NAMALWA (cell line): ENCODE results near the gene INPP4A.

Experiments used
- DNase-seq: peaks from one replicate; pipeline ENCODE4 v3.0.0-alpha.2; 2015; ENCODE audit warnings: low spot score

Gene INPP4A

GRCh38 chr2:98460573-98461497 lies 16.2 kb downstream of the INPP4A start:
- peak; percentile 68 for DNase-seq

DNA sequence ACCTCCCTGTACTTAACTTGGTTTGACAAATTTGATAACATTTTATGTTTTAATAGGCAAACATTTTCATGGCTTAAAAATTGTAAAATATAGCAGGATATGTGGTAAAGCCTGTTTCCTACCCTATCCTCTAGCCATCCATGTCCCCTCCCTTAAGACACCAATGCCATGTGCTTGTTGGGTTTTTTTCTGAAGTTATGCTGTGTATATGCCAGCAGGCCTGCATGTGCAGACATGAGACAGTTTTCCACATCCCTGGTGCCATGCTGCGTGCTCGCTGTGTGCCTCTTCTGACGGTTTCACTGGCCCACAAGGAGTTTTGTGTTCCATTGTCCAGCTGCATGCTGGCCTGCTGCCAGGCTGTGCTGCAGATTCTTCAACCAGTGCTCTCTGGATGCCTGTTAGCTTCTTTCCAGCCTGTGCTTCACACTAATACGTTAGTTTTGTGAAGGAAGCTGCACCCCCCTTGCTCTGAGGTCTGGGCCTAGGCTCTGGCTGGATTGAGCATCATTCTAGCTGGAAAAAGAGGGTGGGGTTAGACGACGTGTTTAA lies 16.9 kb downstream of the INPP4A start:
- DNase-seq: no peak

DNA sequence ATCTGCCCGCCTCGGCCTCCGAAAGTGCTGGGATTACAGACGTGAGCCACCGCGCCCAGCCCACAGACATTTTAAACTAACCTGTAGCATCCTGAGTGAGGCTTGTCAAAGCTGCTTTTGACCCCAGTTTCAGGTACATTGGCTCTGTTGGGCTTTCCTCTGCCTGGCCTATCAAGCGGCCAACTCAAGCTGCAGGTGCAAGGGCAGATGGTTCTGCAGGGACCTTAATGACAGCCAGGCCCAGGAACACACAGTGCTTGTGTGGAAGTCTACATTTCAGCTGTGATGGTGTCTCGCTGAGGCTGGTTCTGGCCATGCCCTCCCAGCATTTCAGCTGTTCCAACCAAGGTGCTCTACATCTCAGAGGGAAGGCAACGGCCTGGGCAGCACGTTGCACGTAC lies 18.4 kb downstream of the INPP4A start:
- peak; percentile 16 for DNase-seq

DNA sequence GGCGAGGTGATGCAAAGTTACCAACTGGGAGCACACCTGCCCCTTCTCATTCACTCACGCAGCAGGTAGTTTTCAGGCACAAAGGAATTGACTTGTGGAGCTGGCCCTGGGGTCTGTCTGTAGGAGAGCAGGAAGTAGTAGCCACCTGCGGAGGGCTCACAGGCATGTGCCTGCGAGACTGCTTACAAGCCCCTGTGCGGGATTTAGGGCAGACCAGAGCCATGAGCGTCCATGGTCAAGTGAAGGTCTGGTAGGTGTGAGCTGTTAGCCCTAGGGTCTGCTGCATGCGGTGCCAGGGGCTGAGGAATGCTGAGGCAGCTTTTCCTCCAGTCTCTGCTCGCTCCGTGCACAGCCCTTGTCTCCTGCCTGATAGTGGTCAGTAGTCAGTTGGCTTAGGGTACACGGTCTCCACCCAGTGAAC lies 18.9 kb downstream of the INPP4A start:
- DNase-seq: no peak

DNA sequence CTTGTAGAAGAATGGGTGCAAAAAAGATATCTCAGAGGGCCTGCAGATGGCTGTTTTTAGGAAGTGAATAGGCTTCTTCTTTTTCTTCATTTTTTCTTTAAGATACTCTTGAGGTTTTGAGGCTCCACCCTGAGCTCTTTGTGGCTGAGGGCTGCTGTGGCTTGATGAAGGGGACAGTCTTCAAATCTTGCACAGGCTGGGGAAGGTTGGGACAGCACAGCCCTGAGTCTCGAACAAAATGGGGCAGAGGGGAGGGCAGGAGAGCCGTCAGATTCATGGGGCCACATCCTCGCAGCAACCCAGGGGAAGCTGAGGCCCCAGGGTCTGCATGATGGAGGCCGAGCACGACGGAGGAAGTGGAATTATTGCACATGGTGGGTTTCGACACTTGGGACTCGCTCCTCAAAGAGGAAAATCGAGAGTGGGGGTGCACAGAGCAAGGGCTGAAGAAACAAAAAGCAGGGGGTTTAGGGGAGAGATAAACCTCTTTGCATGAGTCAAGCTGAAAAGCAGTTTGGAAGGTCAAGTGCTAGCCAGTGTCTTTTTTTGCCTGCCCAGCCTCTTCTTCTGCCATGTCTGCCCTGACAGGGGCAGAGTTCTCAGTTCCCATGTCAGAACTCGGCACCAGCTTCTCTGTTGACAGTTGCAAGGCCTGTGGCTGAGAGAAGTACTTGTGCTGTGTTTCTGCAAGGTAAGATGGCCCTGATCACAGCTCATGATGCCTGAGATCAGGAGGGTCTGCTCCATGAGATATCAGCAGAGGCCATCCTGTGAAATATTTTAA lies 19.5 kb downstream of the INPP4A start:
- DNase-seq: peak; percentile 38

- peak; percentile 67 for DNase-seq
Measured at GRCh38 chr2:98464772-98465310, 20.2 kb downstream of the INPP4A start.

DNA sequence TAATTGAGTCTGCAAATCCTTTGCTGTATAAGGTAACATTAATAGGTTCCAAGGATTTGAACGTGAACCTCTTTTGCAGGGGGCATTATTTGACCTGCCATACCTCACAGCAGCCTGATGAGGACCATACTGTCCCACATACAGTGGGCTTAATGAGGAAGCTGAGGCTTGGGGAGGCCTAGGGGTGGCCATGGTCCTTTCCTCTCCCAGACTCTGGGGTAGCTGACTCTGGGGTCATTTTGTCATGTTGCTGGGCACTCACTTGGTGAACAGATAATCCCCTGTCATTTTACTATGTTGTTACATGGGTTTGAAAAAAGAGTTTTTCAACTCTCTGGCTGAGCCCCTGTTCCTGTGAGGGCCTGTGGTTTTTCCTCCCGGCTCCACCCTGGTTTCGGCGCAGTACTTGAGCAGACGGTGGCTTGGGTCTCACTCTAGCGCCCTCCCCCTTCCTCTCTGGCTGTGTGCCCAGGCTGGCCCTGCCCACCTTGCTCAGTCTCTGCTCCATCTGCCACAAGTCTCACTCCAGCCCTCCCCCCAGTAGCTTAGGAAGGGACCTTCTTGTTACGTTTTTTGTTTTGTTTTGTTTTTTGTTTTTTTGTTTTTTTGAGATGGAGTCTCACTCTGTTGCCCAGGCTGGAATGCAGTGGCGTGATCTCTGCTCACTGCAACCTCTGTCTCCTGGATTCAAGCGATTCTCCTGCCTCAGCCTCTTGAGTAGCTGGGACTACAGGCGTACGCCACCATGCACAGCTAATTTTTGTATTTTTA lies 21.0 kb downstream of the INPP4A start:
- DNase-seq: peak; percentile 66

DNA sequence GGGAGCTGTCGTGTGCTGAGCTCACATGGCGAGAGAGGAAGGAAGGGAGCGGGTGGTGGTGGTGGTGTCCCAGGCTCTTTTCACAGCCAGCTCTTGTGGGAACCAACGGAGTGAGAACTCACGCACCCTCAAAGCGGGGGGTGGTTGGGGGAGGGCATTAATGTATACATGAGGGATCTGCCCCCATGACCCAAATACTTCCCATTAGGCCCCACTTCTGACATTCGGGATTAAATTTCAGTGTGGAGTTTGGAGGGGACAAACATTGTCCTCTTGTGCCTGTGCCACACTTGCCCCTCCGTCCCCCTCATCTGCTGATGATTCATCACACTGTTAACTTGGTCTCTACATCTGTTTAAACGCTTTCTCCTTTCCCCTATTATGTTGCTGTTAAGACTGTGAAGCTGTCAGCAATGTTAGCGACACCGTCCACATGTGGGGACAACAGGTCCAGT lies 22.5 kb downstream of the INPP4A start:
- DNase-seq: no peak

GRCh38 chr2:98467652-98468051 lies 23.0 kb downstream of the INPP4A start:
- no peak for DNase-seq

DNA sequence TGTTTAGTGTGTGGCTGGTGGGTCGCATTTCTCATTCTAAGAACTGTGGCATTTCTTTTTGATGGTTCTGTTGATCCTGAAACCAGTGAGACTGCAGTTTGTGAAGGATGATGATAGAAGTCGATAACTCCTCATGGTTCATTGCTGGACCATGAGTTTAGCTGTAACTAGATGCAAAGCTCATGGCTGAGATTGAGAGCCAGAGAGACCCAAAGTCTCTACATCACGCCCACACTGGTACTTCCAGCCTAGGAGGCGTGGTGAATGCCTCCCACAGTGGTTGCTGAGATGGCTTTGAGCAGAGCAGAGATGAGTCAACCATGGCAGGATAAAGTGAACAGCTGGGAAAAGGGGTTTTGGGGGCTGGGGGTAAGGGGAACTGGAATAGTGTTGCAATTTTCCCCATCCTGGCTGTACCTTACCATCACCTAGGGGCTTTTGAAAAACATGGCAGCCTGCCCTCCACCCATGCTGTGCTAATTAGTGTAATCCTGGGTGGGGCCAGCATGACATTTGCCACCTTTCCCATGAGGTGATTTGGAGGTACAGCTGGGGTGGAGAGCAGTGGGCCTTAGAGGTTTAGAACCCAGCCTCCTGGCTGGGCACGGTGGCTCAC lies 24.1 kb downstream of the INPP4A start:
- DNase-seq: no peak

GRCh38 chr2:98469862-98470544 lies 25.3 kb downstream of the INPP4A start:
- no peak for DNase-seq

DNA sequence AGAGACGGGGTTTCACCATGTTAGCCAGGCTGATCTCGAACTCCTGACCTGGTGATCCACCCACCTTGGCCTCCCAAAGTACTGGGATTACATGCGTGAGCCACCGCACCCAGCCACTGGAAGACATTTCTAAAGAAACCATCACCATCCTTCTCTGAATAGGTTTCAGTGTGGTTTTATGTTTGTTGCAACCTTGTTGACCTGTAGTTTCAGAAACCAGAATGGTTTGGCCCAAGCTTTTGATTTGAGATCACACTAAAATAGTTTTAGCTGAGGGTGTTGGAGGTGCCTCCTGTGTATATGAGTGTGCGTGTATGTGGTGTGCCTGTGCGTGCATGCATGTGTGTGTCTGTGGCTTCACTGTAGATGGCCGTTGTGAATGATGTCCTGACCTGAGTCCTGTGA lies 26.2 kb downstream of the INPP4A start:
- DNase-seq: no peak

DNA sequence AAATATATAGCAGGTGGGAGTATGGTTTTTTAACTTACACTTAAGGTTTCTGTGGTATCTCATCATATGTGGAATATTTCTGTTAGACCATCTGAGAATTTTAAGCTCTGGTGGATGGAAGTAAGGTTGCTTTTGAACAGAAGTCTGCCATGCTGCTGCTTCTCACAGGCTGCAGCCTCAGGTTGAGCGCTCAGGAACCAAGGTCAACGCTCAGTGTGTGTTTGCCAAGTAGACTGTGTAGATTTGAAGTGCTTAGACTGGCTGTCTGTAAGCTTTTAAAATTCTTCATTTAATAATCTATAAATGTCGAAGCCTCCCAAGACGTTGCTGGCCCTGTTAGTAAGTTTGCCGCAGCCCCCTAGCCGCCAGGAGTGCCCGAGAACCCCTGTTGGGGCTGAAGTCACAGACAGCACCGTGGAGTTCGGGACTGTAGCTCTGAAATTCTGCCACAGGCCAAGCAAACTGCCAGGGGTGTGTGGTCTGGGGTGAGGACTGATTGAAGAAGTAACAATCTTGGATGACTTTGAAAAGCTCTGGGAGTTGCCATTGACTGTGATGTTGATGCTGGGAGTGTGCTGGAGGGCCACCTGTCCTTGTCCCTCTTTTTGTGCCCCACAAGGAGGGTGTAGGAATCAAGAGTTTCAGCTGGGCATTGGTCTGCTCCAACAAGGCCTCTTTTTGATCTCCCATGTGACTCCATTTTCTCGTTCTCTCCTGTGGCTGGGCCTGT lies 26.9 kb downstream of the INPP4A start:
- DNase-seq: no peak

DNA sequence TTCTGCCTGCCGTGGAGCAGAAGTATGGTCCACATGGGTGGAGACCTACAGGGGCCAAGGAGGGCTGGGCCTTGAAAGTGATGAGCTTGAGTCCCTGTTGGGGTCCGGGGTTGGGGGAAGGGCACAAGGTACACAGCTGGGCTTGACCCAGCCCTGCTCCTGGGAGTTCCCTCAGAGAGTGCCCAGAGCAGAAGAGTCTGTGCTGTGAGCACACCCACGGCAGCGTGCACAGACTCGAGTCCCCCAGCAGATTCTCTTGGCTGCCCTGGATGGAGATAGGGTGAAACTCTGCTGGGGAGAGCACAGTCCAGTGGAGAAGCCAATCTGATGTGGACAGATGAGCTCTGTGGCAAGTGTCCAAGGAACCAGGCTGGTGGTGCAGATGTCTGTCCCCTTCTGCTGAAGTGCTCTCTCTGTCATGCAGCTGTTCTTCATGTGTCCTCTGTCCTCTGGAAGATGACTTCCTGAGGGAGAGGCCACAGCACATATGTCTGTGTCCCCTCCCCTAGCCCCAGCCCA lies 27.5 kb downstream of the INPP4A start:
- DNase-seq: no peak

- DNase-seq: no peak
Measured at GRCh38 chr2:98472961-98473746, 28.5 kb downstream of the INPP4A start.

DNA sequence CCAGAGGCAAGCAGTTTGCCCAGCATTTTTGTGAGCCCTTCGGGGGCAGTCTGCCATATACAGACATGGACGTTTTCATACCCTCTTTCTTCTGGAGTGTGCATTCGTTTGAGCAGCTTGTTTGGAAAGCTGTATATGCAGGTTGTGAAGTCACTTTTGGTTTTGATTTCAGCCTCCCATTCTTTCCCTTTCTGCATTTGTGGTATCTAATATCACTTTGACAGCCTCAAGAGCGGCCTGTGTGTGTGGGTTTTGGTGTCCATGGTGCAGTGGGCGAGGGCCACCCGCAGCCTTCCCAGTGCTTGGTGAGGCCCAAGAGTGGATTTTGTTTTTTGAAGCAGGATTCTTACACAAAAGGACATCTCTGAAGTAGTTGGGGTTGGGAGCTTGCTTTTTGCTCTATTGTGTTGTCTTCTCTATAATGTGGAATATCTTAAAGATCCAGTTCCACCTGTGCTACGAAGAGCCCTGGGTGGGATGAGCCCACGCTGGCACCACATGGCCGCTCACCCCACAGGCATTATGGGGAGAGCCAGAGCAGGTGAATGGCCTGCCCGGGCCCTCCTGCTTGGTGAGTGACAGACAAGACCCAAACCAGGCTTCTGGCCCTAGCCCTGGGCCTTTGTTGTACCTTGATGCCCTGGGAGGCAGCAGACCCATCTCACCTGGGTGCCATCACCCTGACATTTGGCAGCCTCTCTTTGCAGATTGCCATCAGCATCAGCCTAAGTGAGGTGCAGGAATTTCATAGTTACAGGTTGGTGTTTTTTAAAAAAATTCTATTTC lies 29.5 kb downstream of the INPP4A start:
- no peak for DNase-seq

- DNase-seq: no peak
Measured at GRCh38 chr2:98474979-98475632, 30.4 kb downstream of the INPP4A start.
